SK-N-SH treated with all-trans-retinoic acid at 6 μM for 48 hours (cell line): ENCODE results near the gene CD300LF.
A peak's percentile ranks its signal among the peaks of the same experiment; 100 is the strongest.

Source experiments
- ATAC-seq: fragments of 200-7000 bp; cut with Tn5 transposase; 3 replicates; pipeline ENCODE4 v1.9.1; 2020; ENCODE audit warnings: mild to moderate bottlenecking, moderate library complexity
- CSDC2 ChIP-seq: fragments of 250-450 bp; sonication (Bioruptor Pico); IDR thresholded peaks from 2 replicates; pipeline ENCODE4 v1.5.0; 2020; ENCODE audit warnings: mild to moderate bottlenecking, moderate library complexity
- GLIS3 ChIP-seq: fragments of 250-450 bp; sonication (Bioruptor Pico); IDR thresholded peaks from 2 replicates; pipeline ENCODE4 v1.5.0; 2020; ENCODE audit warnings: mild to moderate bottlenecking, moderate library complexity
- PATZ1 ChIP-seq: fragments of 250-450 bp; sonication (Bioruptor Pico); IDR thresholded peaks from 2 replicates; pipeline ENCODE4 v1.8.0; 2020; ENCODE audit warnings: mild to moderate bottlenecking, moderate library complexity, borderline replicate concordance
- POU6F1 ChIP-seq: fragments of 250-450 bp; sonication (Bioruptor Pico); IDR thresholded peaks from 2 replicates; pipeline ENCODE4 v1.8.0; 2021; ENCODE audit warnings: low read depth, mild to moderate bottlenecking, moderate library complexity, borderline replicate concordance
- PPARA ChIP-seq: fragments of 250-450 bp; sonication (Bioruptor Pico); IDR thresholded peaks from 2 replicates; pipeline ENCODE4 v1.5.0; 2020; ENCODE audit warnings: mild to moderate bottlenecking, borderline replicate concordance
- RARB ChIP-seq: fragments of 250-450 bp; sonication (Bioruptor Pico); IDR thresholded peaks from 2 replicates; pipeline ENCODE4 v1.8.0; 2021; ENCODE audit warnings: mild to moderate bottlenecking, moderate library complexity
- SNAI2 ChIP-seq: fragments of 250-450 bp; sonication (Bioruptor Pico); IDR thresholded peaks from 2 replicates; pipeline ENCODE4 v1.5.0; 2020; ENCODE audit warnings: mild to moderate bottlenecking, moderate library complexity
- TCF4 ChIP-seq: fragments of 250-450 bp; sonication (Bioruptor Pico); IDR thresholded peaks from 2 replicates; pipeline ENCODE4 v1.8.0; 2021; ENCODE audit warnings: mild to moderate bottlenecking, moderate library complexity, borderline replicate concordance
- TOX ChIP-seq: fragments of 250-450 bp; sonication (Bioruptor Pico); IDR thresholded peaks from 2 replicates; pipeline ENCODE4 v1.8.0; 2021; ENCODE audit warnings: mild to moderate bottlenecking, moderate library complexity, borderline replicate concordance
- TSHZ2 ChIP-seq: fragments of 250-450 bp; sonication (Bioruptor Pico); IDR thresholded peaks from 2 replicates; pipeline ENCODE4 v1.5.0; 2020; ENCODE audit warnings: mild to moderate bottlenecking, moderate library complexity
- ZC3H10 ChIP-seq: fragments of 250-450 bp; sonication (Bioruptor Pico); IDR thresholded peaks from 2 replicates; pipeline ENCODE4 v1.5.1; 2021; ENCODE audit warnings: mild to moderate bottlenecking, moderate library complexity
- ZFP3 ChIP-seq: fragments of 250-450 bp; sonication (Bioruptor Pico); IDR thresholded peaks from 2 replicates; pipeline ENCODE4 v1.5.0; 2020; ENCODE audit warnings: mild to moderate bottlenecking, moderate library complexity
- ZNF70 ChIP-seq: fragments of 450-650 bp; formaldehyde crosslinking; IDR thresholded peaks from 2 replicates; pipeline ENCODE4 v1.5.0; 2020; ENCODE audit warnings: mild to moderate bottlenecking, moderate library complexity
- ZNF8 ChIP-seq: fragments of 450-650 bp; formaldehyde crosslinking; IDR thresholded peaks from 2 replicates; pipeline ENCODE4 v1.5.0; 2020; ENCODE audit warnings: mild to moderate bottlenecking, moderate library complexity
- TF ChIP-seq, protein P1 (sequence below): fragments of 250-450 bp; sonication (Bioruptor Pico); IDR thresholded peaks from 2 replicates; pipeline ENCODE4 v1.5.1; 2021; ENCODE audit warnings: mild to moderate bottlenecking, moderate library complexity
- TF ChIP-seq, protein P2 (sequence below): fragments of 250-450 bp; sonication (Bioruptor Pico); IDR thresholded peaks from 2 replicates; pipeline ENCODE4 v1.5.1; 2020; ENCODE audit warnings: low read depth, mild to moderate bottlenecking, moderate library complexity

CD300LF gene

DNA sequence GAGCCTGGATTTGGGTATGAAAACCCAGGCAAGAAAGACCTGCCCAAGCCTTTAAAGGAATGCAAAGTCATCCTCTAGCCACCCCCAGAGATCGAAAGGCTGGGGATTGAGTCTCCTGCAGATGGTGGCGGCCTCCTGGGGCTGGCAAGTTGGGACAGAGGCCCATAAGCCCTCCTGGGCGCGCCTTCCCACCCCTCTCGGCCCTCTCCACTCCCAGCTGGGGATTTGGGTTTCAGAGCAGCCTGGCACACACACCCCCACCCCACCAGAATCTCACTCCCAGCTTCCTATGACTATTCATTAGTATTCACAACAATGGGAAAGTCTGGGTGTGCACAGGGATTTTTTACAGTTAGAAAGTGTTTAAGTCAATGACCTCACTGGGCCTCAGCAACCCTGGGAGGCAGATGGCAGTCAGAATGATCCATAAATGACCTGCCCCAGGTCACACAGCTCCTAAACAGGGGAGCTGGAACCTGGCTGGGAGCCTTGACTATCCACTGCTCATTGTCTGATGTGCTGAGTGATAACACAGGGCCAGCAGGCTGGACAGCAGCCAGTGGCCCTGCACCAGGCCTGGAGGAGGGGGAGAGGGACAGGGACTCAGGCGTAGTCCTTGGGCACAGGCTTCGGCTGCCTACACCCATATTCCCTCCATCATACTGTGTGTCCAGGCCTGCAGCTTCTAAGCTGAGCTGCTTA lies 47.8 kb upstream of the CD300LF start:
- peak; percentile 96; the same call in 1 of the 2 replicates for TF ChIP-seq TSHZ2 (CRISPR knock-in tag)
- peak; percentile 77; the same call in 1 of the 2 replicates for TF ChIP-seq TCF4
- peak; percentile 54 for TF ChIP-seq ZNF70 (CRISPR knock-in tag)
- TF ChIP-seq SNAI2 (CRISPR knock-in tag): no peak
- peak; percentile 46; the same call in 1 of the 2 replicates for TF ChIP-seq ZFP3 (CRISPR knock-in tag)
- TF ChIP-seq PATZ1 (CRISPR knock-in tag): no peak

DNA sequence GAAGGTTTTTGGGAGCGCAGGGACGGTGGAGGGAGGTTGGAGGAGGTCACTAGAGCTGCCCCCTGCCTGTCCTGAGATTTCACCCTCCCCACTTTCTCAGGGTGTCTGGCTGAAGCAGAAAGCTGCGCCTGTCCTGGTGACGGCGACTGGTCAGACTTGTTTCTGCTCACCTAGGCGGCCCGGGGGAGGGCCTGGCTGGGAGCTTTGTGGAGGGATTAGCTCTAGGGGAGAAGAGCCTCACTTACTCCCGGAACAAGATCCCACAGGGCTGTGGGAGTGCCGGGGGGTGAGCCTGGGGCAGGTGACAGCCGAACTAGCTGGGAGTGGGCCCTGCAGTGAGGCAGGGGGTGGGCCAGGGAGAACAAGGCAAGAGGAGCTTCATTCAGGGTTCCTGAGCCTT lies 47.2 kb upstream of the CD300LF start:
- TF ChIP-seq TOX (CRISPR knock-in tag) (no peak), TCF4 (no peak), CSDC2 (CRISPR knock-in tag) (no peak), RARB (CRISPR knock-in tag) (no peak), ZC3H10 (CRISPR knock-in tag) (no peak), GLIS3 (CRISPR knock-in tag) (no peak), POU6F1 (CRISPR knock-in tag) (no peak), ZNF8 (no peak)
- TF ChIP-seq, protein P1, sequence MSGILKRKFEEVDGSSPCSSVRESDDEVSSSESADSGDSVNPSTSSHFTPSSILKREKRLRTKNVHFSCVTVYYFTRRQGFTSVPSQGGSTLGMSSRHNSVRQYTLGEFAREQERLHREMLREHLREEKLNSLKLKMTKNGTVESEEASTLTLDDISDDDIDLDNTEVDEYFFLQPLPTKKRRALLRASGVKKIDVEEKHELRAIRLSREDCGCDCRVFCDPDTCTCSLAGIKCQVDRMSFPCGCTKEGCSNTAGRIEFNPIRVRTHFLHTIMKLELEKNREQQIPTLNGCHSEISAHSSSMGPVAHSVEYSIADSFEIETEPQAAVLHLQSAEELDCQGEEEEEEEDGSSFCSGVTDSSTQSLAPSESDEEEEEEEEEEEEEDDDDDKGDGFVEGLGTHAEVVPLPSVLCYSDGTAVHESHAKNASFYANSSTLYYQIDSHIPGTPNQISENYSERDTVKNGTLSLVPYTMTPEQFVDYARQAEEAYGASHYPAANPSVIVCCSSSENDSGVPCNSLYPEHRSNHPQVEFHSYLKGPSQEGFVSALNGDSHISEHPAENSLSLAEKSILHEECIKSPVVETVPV (CRISPR knock-in tag): no peak
- ATAC-seq: no peak

More for the DNA sequence above, 47.8 kb upstream of the CD300LF start:
- ATAC-seq: peak; percentile 53

GRCh38 chr17:74759243-74759801 lies 46.6 kb upstream of the CD300LF start:
- TF ChIP-seq PPARA (CRISPR knock-in tag): no peak
- TF ChIP-seq POU6F1 (CRISPR knock-in tag): no peak
- TF ChIP-seq TSHZ2 (CRISPR knock-in tag): no peak
- TF ChIP-seq CSDC2 (CRISPR knock-in tag): no peak
- TF ChIP-seq, protein P1 (CRISPR knock-in tag): no peak
- TF ChIP-seq, protein P2, sequence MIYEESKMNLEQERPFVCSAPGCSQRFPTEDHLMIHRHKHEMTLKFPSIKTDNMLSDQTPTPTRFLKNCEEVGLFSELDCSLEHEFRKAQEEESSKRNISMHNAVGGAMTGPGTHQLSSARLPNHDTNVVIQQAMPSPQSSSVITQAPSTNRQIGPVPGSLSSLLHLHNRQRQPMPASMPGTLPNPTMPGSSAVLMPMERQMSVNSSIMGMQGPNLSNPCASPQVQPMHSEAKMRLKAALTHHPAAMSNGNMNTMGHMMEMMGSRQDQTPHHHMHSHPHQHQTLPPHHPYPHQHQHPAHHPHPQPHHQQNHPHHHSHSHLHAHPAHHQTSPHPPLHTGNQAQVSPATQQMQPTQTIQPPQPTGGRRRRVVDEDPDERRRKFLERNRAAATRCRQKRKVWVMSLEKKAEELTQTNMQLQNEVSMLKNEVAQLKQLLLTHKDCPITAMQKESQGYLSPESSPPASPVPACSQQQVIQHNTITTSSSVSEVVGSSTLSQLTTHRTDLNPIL (CRISPR knock-in tag): no peak
- TF ChIP-seq SNAI2 (CRISPR knock-in tag): no peak
- no peak for TF ChIP-seq ZC3H10 (CRISPR knock-in tag)
- peak; percentile 15 for ATAC-seq
